Measurements from ENCODE around the gene SDHAF3.
"Not testable (repeated sequence)": the region's sequence is repeated elsewhere in the genome, so short reads cannot be mapped to it uniquely, and the experiment has no call there.

Gene SDHAF3

DNA sequence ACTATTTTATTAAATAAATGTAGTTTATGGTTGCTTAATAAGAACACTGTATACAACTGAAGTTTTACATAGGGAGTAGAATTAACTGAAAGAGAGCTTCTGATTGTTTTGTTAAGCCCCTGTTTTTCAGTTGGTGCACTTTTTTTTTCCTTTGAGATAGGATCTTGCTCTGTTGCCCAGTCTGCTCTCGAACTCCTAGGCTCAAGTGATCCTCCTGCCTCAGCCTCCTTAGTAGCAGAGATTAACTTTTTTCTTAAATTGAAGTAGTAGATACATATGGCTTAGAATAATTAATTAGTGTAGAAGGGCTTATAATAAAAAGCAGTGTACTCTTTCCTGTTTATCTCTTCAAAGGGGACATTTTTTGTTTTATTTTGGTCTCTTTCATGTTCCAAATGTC is 11.2 kb downstream of the SDHAF3 start:
- H3K4me3 ChIP-seq (ENCODE audit: low read length), result no peak overlapping the region
- no peaks in the 10 kb centered on the region for H3K36me3 ChIP-seq (ENCODE audit: control insufficient read depth, insufficient read depth, low read length, severe bottlenecking)
- H3K9ac ChIP-seq (ENCODE audit: low read length), result no peak overlapping the region
- no peak for DNase-seq (ENCODE audit: low read depth)
- H3K9me3 ChIP-seq (ENCODE audit: control insufficient read depth, low read length), result peaks cover 4% of the 10 kb centered on the region
- H3K27me3 ChIP-seq (replicated peaks; ENCODE audit: control insufficient read depth, insufficient read depth, low read length), result no peaks in the 10 kb centered on the region
- H3K4me1 ChIP-seq (ENCODE audit: control insufficient read depth, insufficient read depth, low read length), result no peaks in the 10 kb centered on the region

DNA sequence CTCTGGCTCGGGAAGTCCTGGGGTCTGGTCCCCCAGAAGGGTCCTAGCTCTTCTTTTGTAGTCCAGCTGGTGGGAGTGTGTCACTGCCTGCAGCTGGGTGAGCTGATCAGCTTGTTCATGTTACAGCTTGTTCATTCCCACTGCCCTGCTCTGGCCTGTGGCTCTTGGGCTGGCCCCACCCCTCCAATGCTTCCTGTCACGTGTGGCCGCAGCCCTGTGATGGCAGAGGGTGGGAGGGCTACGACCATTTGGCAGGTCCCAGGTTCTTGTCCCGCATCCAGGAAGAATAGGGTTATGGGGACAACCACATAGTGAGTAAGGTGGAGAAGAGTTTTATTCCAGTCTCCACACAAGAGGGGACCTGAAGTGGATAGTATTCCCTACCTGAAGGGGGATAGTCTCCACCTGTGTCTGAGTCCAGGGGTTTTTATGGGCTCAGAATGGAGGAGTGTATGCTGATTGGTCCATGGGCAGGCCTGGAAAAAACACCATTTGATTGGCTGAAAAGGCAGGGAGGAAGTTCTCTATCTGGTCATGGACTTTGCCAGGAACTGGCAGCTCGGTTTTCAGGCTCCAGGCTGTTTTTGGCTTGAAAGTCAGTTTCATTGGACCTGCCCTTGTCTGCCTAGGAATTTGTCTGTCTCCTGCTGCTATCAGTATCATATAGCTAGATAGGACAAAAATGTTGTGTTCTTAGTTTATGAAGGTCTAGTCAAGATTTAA is 13.1 kb downstream of the SDHAF3 start:
- DNase-seq (ENCODE audit: low read depth), result no peak

DNA sequence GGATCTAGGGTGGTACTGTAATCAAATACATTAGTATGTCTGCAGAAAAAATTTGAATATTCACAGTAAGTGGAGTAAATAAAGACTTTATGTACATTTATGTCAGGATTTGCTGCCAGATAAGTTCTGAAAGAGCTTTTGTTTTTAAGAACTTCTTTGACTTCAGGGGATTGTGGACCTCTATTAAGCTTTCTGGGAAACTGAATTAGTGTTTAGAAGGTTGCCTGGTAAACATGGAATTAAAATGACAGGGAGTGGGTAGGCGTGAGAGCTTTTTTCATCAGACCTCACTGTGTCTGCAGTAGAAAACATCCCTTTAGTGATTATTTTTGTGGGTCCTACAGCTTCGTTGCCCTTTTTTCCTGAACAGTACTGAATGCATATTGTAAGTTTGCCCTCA is 15.7 kb downstream of the SDHAF3 start:
- no peak for DNase-seq (ENCODE audit: low read depth)
- no peak overlapping the region for H3K4me3 ChIP-seq (ENCODE audit: low read length)
- no peaks in the 10 kb centered on the region for H3K36me3 ChIP-seq (ENCODE audit: control insufficient read depth, insufficient read depth, low read length, severe bottlenecking)
- no peaks in the 10 kb centered on the region for H3K27me3 ChIP-seq (replicated peaks; ENCODE audit: control insufficient read depth, insufficient read depth, low read length)
- H3K9me3 ChIP-seq (ENCODE audit: control insufficient read depth, low read length), result no peaks in the 10 kb centered on the region
- H3K4me1 ChIP-seq (ENCODE audit: control insufficient read depth, insufficient read depth, low read length), result no peaks in the 10 kb centered on the region
- no peak overlapping the region for H3K9ac ChIP-seq (ENCODE audit: low read length)

More for the DNA sequence above, 13.1 kb downstream of the SDHAF3 start:
- H3K4me3 ChIP-seq (ENCODE audit: low read length), result no peak overlapping the region
- no peak overlapping the region for H3K9ac ChIP-seq (ENCODE audit: low read length)
- H3K4me1 ChIP-seq (ENCODE audit: control insufficient read depth, insufficient read depth, low read length), result no peaks in the 10 kb centered on the region
- H3K27me3 ChIP-seq (replicated peaks; ENCODE audit: control insufficient read depth, insufficient read depth, low read length), result no peaks in the 10 kb centered on the region
- H3K9me3 ChIP-seq (ENCODE audit: control insufficient read depth, low read length), result no peaks in the 10 kb centered on the region
- H3K36me3 ChIP-seq (ENCODE audit: control insufficient read depth, insufficient read depth, low read length, severe bottlenecking), result no peaks in the 10 kb centered on the region

DNA sequence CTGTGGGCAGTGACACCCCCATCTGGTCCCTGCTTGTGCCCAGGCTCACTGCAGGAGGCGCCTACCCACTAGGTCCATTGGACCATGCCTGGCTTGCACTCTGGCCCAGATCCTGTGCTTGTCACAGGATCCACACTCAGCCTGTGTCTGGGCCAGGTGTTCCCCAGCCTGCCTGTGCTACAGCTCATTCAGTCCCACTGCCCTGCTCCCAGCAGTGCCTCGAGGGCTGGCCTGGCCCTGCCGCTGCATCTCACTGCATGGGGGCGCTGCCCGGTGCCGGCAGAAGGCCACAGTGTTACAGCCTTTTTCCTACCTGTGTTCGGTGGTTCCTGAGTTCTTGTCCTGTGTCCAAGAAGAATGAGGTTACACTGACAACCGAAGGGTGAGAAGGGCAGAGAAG is 21.3 kb downstream of the SDHAF3 start:
- no peak overlapping the region for H3K9ac ChIP-seq (ENCODE audit: low read length)
- peaks cover 5% of the 10 kb centered on the region for H3K36me3 ChIP-seq (ENCODE audit: control insufficient read depth, insufficient read depth, low read length, severe bottlenecking)
- no peak overlapping the region for H3K4me3 ChIP-seq (ENCODE audit: low read length)
- no peaks in the 10 kb centered on the region for H3K9me3 ChIP-seq (ENCODE audit: control insufficient read depth, low read length)
- no peaks in the 10 kb centered on the region for H3K27me3 ChIP-seq (replicated peaks; ENCODE audit: control insufficient read depth, insufficient read depth, low read length)
- no peaks in the 10 kb centered on the region for H3K4me1 ChIP-seq (ENCODE audit: control insufficient read depth, insufficient read depth, low read length)
- no peak for DNase-seq (ENCODE audit: low read depth)

DNA sequence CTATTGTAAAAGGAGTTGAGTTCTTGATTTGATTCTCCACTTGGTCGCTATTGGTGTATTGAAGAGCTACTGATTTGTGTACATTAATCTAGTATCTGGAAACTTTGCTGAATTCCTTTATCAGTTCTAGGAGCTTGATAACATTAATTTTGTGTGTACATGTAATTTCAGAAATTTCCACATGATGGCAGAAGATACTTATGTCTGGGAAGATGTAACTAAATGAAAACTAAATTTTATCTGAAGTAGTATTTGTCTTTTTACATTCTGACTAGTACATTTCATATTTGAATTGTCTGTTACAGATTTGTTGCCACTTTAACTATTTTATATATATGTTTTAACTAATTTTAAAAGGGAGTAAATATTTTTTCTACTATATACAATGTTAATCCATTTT is 27.6 kb downstream of the SDHAF3 start:
- DNase-seq (ENCODE audit: low read depth), result peak; percentile 72
- Histone ChIP-seq H3K27me3 (replicated peaks; ENCODE audit: control insufficient read depth, insufficient read depth, low read length) (no peaks in the 10 kb centered on the region), H3K4me3 (ENCODE audit: low read length) (no peak overlapping the region), H3K9ac (ENCODE audit: low read length) (no peak overlapping the region), H3K9me3 (ENCODE audit: control insufficient read depth, low read length) (no peaks in the 10 kb centered on the region), H3K4me1 (ENCODE audit: control insufficient read depth, insufficient read depth, low read length) (peaks cover 12% of the 10 kb centered on the region), H3K36me3 (ENCODE audit: control insufficient read depth, insufficient read depth, low read length, severe bottlenecking) (no peaks in the 10 kb centered on the region)

DNA sequence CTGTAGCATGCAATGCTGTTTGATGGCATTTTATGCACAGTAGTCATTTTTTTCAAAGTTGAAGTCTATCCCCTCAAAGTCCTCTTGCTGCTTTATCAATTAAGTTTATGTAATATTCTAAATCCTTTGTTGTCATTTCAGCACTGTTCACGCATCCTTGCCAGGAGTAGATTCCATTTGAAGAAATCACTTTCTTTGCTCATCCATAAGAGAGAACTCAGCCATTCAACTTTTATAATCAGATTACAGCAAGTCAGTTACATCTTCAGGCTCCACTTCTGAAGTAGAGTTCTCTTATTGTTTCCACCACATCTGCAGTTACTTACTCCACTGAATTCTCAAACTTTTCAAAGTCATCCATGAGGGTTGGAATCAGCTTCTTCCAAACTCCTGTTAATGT is 32.3 kb downstream of the SDHAF3 start:
- H3K9ac ChIP-seq (ENCODE audit: low read length), result no peak overlapping the region
- no peak overlapping the region for H3K4me3 ChIP-seq (ENCODE audit: low read length)
- peak; percentile 28 for DNase-seq (ENCODE audit: low read depth)
- no peaks in the 10 kb centered on the region for H3K27me3 ChIP-seq (replicated peaks; ENCODE audit: control insufficient read depth, insufficient read depth, low read length)
- no peaks in the 10 kb centered on the region for H3K9me3 ChIP-seq (ENCODE audit: control insufficient read depth, low read length)
- peaks cover 12% of the 10 kb centered on the region for H3K4me1 ChIP-seq (ENCODE audit: control insufficient read depth, insufficient read depth, low read length)
- no peaks in the 10 kb centered on the region for H3K36me3 ChIP-seq (ENCODE audit: control insufficient read depth, insufficient read depth, low read length, severe bottlenecking)

DNA sequence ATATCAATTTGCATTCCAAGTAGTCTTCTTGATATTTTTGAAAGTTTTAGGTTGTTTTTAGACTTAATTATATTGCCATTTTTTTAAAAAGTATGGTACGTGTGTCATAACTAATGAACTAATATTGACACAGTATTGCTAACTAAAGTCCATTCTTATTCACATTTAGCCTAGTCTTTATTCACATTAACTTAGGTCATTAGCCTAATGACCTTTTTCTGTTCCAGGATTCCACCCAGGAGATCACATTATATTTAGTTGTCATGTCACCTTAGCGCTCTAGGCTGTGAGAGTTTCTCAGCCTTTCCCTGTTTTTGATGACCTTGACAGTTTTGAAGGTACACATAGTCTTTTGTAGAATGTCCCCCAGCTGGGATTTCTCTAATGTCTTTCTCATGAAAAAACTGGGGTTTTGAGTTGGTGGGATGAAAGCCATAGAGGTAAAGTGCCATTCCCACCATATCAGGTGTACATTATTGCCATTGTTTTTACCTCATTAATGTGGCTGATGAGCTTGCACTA is 38.5 kb downstream of the SDHAF3 start:
- Histone ChIP-seq H3K36me3 (ENCODE audit: control insufficient read depth, insufficient read depth, low read length, severe bottlenecking) (no peaks in the 10 kb centered on the region), H3K9ac (ENCODE audit: low read length) (no peak overlapping the region), H3K9me3 (ENCODE audit: control insufficient read depth, low read length) (no peaks in the 10 kb centered on the region), H3K4me1 (ENCODE audit: control insufficient read depth, insufficient read depth, low read length) (no peaks in the 10 kb centered on the region), H3K4me3 (ENCODE audit: low read length) (no peak overlapping the region), H3K27me3 (replicated peaks; ENCODE audit: control insufficient read depth, insufficient read depth, low read length) (no peaks in the 10 kb centered on the region)
- no peak for DNase-seq (ENCODE audit: low read depth)

DNA sequence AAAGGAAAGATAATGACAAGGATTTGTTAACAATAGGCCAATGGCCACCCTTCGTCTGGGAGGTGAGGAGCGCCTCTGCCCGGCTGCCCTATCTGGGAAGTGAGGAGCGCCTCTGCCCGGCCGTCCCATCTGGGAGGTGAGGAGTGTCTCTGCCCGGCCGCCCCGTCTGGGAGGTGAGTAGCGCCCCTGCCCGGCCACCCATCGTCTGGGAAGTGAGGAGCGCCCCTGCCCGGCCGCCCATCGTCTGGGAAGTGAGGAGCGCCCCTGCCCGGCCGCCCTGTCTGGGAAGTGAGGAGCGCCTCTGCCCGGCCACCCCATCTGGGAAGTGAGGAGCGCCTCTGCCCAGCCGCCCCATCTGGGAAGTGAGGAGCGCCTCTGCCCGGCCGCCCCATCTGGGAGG is 42.5 kb downstream of the SDHAF3 start:
- H3K4me3 ChIP-seq (ENCODE audit: low read length); H3K9ac ChIP-seq (ENCODE audit: low read length); H3K27me3 ChIP-seq (replicated peaks; ENCODE audit: control insufficient read depth, insufficient read depth, low read length); DNase-seq (ENCODE audit: low read depth); H3K4me1 ChIP-seq (ENCODE audit: control insufficient read depth, insufficient read depth, low read length); H3K9me3 ChIP-seq (ENCODE audit: control insufficient read depth, low read length); H3K36me3 ChIP-seq (ENCODE audit: control insufficient read depth, insufficient read depth, low read length, severe bottlenecking): not testable (repeated sequence)

DNA sequence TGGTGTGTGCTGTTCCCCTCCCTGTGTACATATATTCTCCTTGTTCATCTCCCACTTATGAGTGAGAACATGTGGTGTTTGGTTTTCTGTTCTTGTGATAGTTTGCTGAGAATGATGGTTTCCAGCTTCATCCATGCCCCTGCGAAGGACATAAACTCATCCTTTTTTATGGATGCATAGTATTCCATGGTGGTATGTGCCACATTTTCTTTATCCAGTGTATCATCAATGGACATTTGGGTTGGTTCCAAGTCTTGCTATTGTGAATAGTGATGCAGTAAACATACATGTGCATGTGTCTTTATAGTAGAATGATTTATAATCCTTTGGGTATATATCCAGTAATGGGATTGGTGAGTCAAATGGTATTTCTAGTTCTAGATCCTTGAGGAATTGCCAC is 44.1 kb downstream of the SDHAF3 start:
- H3K9me3 ChIP-seq (ENCODE audit: control insufficient read depth, low read length); DNase-seq (ENCODE audit: low read depth); H3K9ac ChIP-seq (ENCODE audit: low read length); H3K4me3 ChIP-seq (ENCODE audit: low read length); H3K4me1 ChIP-seq (ENCODE audit: control insufficient read depth, insufficient read depth, low read length); H3K36me3 ChIP-seq (ENCODE audit: control insufficient read depth, insufficient read depth, low read length, severe bottlenecking); H3K27me3 ChIP-seq (replicated peaks; ENCODE audit: control insufficient read depth, insufficient read depth, low read length): not testable (repeated sequence)

DNA sequence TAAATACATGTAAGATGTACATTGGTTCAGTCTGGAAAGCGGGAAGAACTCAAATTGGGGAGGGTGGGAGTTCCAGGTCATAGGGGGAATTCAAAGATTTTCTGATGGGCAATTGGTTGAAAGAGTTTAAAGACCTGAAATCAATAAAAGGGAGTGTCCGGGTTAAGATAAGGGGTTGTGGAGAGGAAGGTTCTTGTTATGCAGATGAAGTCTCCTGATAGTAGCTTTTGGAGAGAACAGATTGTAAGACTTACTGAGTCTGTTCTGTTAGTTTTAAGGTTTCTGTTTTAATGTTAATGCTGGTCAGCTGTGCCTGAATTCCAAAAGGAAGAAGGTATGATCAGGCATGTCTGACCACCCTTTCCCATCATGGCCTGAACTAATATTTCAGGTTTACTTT is 48.8 kb downstream of the SDHAF3 start:
- Histone ChIP-seq H3K4me1 (ENCODE audit: control insufficient read depth, insufficient read depth, low read length) (no peaks in the 10 kb centered on the region), H3K27me3 (replicated peaks; ENCODE audit: control insufficient read depth, insufficient read depth, low read length) (no peaks in the 10 kb centered on the region), H3K9ac (ENCODE audit: low read length) (no peak overlapping the region), H3K4me3 (ENCODE audit: low read length) (no peak overlapping the region), H3K36me3 (ENCODE audit: control insufficient read depth, insufficient read depth, low read length, severe bottlenecking) (no peaks in the 10 kb centered on the region), H3K9me3 (ENCODE audit: control insufficient read depth, low read length) (no peaks in the 10 kb centered on the region)
- no peak for DNase-seq (ENCODE audit: low read depth)

DNA sequence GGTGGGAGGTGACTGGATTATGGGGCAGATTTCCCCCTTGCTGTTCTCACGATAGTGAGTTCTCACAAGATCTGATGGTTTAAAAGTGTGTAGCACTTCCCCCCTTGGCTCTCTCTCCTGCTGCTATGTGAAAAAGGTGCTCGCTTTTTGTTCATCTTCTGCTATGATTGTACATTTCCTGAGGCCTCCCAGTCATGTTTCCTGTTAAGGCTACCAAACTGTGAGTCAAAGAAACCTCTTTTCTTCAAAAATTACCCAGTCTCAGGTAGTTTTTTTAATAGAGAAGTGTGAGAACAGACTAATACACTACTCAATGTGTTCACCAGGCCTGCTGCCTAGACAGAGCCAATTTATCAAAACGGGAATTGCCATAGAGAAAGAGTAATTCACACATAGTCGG is 49.7 kb downstream of the SDHAF3 start:
- no peak overlapping the region for H3K4me3 ChIP-seq (ENCODE audit: low read length)
- no peaks in the 10 kb centered on the region for H3K36me3 ChIP-seq (ENCODE audit: control insufficient read depth, insufficient read depth, low read length, severe bottlenecking)
- no peak overlapping the region for H3K9ac ChIP-seq (ENCODE audit: low read length)
- no peaks in the 10 kb centered on the region for H3K4me1 ChIP-seq (ENCODE audit: control insufficient read depth, insufficient read depth, low read length)
- H3K27me3 ChIP-seq (replicated peaks; ENCODE audit: control insufficient read depth, insufficient read depth, low read length), result no peaks in the 10 kb centered on the region
- no peaks in the 10 kb centered on the region for H3K9me3 ChIP-seq (ENCODE audit: control insufficient read depth, low read length)
- DNase-seq (ENCODE audit: low read depth), result no peak

DNA sequence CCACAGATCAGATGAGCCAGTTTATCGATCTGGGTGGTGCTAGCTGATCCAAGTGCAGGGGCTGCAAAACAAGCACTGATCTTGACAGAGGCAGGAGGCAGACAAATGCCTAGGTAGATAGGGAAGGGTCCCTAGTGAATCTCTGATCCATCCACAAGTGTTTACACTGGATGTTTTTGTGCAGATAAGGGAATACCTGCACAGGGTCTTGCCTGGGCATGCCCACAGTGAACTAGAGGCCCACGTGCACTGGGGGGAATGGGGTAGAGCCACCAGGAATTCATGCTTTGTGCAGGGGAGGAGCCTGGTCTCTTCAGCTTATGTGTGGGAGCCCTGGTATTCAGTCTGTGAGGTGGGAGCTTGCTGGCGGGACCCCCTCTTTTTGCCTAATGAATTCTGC is 50.3 kb downstream of the SDHAF3 start:
- no peak overlapping the region for H3K4me3 ChIP-seq (ENCODE audit: low read length)
- H3K4me1 ChIP-seq (ENCODE audit: control insufficient read depth, insufficient read depth, low read length), result no peaks in the 10 kb centered on the region
- no peak for DNase-seq (ENCODE audit: low read depth)
- H3K9ac ChIP-seq (ENCODE audit: low read length), result no peak overlapping the region
- no peaks in the 10 kb centered on the region for H3K36me3 ChIP-seq (ENCODE audit: control insufficient read depth, insufficient read depth, low read length, severe bottlenecking)
- H3K27me3 ChIP-seq (replicated peaks; ENCODE audit: control insufficient read depth, insufficient read depth, low read length), result no peaks in the 10 kb centered on the region
- H3K9me3 ChIP-seq (ENCODE audit: control insufficient read depth, low read length), result no peaks in the 10 kb centered on the region
